NCI-H187 treated with DMSO at 0.1 percent for 48 hours (cell line): ENCODE results near the gene ZC3H4.

Source experiments
- DNase-seq: peaks from one replicate; lab custom pipeline; 2025; lab: John Stamatoyannopoulos, UW

ZC3H4 gene

DNA sequence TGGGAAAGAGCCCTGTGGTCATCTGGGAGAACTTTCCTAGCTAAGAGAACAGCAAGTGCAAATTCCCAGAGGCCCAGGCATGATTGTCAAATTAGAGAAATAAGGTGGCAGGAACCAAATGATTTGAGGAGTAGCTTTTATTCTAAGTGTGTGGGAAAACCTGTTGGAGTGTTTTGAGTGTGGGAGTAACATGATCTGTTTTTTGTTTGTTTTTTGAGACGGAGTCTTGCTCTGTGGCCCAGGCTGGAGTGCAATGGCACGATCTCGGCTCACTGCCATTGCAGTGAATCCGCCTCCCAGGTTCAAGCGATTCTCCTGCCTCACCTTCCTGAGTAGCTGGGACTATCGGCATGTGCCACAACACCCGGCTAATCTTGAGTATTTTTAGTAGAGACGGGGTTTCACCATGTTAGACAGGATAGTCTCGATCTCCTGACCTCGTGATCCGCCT, 19.5 kb upstream of the ZC3H4 start:
- DNase-seq, result no peak

DNA sequence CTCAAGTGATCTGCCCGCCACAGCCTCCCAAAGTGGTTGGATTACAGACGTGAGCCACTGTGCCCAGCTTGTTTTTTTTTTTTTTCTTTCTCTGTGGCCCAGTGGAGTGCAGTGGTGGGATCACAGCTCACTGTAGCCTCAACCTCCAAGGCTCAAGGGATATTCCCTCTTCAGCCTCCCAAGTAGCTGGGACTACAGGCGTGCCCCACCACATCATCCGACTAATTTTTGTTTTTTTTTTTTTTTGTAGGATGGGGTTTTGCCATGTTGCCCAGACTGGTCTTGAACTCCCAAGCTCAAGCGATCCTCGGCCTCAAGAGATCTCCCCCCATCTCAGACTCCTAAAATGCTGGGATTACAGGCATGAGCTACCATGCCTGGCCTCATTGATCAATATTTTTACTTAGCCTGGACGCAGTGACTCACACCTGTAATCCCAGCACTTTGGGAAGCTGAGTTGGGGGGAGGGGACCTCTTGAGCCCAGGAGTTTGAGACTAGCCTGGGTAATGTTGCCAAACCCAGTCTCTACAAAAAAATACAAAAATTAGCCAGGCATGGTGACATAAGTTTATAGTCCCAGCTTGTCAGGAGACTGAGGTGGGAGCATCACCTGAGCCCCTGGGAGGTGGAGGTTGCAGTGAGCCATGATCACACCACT, 18.7 kb upstream of the ZC3H4 start:
- no peak for DNase-seq

DNA sequence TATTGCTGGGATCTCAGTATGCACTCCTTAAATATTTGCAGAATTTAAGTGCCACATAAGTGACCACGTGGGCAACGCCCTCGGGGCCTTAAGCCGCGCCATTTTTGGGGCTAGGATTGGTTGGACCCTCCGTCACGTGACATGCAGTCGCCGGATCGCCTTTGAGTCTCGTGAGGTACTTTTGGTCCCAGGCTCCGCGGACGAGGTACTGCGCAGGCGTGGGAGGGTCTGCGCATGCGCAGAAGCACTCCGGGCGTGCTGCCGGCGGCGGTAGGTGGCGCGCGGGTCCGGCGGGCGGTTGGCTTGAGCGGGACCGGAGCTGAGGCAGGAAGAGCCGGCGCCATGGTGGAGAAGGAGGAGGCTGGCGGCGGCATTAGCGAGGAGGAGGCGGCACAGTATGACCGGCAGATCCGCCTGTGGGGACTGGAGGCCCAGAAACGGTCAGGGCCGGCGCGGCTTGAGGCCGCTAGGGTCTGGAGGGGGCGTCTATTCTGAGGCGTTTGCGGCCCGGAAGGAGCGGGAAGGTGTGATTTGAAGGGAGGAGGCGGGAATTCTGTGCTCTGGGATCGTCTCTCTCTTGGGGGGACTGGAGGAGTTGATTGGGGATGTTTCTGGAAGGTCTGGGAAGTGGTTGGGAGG, 17.1 kb upstream of the ZC3H4 start, which contains the start of gene SAE1:
Gene SAE1, plus strand, starts transcription at position 247 of the 639 bp plus-strand sequence. Its CDS starts 96 bp downstream, at position 343.
- peak; percentile 90 for DNase-seq

DNA sequence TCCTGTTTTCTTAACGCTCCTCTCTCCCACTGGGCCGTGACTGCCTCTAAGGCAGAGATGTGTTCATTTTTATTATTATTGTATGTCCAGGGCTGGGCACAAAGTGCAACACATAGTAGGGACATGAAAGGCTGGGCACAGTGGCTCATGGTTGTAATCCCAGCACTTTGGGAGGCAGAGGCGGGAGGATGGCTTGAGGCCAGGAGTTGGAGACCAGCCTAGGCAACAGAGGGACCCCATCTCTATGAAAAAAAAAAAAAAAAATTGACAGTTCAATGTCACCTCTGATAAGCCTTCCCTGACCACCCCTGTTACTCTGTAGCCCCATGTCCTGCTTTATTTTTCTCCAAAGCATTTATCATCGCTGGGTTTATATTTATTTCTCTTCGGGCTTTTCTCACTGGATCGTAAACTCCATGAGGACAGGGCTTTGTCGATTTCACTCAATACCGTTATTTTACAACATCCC, 16.6 kb upstream of the ZC3H4 start:
- no peak for DNase-seq

DNA sequence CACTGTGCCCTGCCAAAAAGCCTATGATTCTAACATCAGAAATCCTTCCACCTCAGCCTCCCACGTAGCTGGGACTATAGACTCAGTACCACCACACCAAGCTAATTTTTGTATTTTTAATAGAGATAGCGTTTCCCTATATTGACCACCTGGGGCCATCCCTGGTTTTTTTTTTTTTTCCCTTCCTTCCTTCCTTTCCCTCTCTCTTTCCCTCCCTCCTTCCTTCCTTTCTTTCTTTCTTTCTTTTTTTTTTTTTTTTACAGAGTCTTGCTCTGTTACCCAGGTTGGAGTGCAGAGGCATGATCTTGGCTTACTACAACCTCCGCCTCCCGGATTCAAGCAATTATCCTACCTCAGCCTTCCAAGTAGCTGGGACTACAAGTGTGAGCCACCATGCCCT, 16.0 kb upstream of the ZC3H4 start:
- no peak for DNase-seq

DNA sequence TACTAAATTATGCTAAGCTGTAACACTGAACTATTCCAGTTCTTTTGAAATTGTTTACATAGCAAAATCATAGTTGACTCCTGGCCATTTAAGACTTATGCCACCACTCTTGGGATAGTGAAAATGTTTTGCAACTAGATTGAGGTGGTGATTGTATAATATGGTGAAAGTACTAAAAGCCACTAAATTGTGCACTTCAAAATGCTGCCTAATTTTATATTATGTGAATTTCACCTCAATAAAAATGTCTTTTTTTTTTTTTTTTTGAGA, 12.0 kb upstream of the ZC3H4 start:
- no peak for DNase-seq

DNA sequence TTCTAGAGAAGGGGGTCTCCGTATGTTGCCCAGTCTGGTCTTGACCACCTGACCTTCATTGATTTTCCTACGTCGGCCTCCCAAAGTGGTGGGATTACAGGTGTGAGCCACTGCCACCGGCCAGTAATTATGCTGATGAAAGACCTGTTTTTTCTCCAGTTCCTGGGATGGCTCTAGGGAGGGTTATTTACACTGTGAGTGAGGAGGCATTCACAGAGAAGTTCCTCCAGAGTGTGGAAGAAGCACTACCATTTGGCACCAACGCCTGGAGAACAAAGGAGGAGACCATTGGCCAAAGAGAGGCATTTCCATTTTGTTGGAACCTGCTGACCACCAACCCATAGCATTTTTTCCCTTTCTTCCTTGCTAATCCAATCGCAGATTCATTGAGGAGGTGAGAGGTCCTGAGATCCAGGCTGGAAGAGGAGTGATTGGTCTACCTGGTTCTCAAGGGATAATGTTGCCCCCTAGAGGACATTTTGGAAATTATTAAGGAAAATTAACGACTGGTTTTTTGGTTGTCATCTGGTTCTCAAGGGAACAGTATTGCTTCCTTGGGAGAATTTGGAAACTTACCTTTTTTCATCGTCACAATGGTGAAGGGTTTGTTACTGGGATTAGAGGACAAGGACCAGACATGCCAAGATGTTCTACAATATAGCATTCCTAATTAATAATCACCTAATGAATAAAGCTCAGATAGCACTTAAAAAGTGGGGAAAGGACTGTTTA, 11.5 kb upstream of the ZC3H4 start:
- DNase-seq, result peak; percentile 67

DNA sequence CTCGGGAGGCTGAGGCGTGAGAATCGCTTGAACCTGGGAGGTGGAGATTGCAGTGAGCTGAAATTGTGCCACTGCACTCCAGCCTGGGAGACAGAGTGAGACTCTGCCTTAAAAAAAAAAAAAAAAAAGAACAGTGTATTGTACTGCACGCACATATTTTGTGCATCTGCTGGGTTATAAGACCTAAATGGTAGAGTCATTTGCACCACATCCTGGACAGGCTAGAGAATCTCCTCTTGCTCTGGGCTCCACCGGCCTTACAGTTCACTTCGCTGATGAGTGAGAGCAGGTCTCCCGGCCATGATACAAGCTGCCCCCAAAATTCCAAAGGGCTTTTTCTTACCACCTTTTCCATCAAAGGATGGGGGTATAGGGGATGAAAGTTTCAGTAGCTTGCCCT, 9.8 kb upstream of the ZC3H4 start:
- DNase-seq, result no peak

DNA sequence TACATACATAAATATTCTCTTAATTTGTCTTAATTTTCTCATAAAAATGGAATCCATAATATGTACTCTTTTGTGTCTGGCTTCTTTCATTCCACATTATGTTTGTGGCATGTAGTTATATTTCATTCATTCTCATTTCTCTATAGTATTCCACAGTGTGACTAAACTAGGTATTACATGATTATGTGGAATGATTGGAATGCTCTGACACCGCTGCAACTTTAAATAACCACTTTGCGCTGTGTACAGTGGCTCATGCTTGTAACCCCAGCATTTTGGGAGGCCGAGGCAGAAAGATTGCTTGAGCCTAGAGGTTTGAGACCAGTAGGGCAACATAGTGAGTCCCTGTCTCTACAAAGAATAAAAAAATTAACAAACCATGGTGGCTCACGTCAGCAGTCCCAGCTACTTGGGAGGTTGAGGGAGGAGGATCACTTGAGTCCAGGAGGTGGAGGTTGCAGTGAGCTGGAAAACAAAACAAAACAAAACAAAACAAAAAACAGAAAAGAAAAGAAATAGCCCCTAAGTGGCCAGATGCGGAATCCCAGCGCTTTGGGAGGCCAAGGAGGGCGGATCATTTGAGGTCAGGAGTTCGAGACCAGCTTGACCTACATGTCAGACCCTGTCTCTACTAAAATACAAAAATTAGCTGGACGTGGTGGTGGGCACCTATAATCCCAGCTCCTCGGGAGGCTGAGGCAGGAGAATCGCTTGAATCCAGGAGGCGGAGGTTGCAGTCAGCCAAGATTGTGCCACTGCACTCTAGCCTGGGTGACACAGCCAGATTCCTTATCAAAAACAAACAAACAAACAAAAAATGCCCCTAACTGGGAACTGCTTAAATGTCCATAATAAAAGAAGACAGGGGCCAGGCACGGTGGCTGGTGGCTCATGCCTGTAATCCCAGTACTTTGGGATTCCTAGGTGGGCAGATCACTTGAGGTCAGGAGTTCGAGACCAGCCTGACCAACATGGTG, 9.1 kb upstream of the ZC3H4 start:
- no peak for DNase-seq

DNA sequence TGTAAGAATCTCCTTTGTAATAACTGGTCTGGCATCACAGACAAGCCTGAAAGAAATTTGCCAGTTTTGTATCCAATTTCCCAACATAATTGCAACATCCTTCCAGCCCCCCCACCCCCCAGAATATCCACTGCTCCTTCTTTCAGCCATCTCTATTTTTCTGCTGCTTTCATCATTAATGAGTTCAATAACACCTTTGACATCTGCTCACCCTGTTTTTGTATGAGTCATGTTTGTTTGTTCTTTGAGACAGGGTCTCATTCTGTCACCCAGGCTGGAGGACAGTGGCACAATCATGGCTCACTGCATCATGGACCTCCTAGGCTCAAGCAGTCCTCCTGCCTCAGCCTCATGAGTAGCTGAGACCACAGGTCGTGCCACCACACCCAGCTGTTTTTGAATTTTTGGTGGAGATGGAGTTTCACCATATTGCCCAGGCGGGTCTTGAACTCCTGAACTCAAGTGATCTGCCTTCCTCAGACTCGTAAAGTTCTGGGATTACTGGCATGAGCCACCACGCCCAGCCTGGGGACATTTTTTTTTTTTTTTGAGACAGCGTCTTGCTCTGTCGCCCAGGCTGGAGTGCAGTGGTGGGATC, 7.0 kb upstream of the ZC3H4 start:
- no peak for DNase-seq

DNA sequence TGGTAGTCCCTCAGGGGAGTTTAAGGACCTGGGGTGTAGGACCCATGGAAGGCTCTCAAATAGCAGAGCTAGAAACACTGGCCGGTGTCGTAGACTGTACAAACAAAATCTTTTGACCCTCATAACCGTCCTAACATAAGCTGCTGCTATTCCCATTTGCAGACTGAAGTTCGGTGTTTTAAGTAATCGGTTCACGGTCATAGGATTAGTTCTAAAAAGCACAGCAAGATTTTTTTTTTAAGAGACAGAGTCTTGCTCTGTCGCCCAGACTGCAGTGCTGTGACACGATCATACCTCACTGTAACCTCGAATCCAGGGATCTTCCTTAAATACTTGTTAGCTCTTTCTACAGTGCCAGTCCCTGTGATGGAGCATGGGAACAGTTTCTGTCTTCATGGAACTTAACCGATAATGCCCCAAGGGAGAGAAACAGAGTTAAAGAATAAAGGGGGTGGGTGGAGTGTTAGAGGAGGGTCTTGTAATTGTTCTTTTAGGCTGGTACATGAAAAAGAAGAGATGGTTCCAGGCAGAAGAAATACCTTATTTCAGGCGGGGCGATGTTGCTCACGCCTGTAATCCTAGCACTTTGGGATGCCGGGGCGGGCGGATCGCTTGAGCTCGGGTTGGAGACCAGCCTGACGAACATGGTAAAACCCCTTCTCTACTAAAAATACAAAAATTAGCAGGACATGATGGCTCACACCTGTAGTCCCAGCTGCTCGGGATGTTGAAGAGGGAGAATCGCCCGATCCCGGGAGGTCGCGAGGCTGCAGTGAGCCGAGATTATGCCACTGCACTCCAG, 475 bp upstream of the ZC3H4 start:
- no peak for DNase-seq

DNA sequence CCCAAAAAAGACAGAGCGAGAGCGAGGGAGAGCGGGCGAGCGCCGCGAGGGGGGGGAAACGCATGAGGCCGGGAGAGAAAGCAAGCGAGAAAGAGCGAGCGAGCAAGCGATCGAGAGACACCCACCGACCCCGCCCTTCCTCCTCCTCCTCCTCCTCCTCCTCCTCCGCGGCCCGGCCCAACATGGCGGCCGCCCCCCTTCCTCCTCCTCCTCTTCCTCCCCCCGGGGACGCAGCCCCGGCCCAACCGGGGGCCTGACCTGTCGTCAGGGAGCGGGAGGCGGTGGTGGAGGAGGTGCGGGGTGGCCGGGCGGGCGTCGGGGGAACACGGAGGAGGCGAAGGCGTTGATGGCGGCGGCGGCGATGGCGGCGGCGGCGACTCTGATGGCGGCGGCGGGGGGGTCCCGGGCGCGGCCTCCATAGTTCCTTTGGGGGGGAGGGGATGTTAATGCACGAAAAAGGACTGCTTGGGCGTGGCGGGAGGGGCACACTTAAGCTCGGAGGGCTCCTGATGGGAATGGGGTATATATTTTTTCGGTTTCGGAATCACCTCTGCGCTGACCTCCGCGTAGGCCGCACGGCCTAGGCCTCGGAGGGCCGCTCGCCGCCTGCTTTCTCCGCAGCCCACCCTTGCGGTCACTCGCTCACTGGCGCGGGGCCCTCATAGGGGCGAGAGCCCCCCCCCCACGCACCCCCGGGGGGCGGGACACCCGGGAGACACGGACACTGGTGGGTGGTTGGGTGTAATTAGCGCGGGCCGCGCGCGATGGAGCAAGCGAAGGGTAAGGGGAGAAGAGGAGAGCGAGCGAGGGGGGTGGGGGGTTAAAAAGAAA, 1.2 kb downstream of the ZC3H4 start:
- peak; percentile 34 for DNase-seq

DNA sequence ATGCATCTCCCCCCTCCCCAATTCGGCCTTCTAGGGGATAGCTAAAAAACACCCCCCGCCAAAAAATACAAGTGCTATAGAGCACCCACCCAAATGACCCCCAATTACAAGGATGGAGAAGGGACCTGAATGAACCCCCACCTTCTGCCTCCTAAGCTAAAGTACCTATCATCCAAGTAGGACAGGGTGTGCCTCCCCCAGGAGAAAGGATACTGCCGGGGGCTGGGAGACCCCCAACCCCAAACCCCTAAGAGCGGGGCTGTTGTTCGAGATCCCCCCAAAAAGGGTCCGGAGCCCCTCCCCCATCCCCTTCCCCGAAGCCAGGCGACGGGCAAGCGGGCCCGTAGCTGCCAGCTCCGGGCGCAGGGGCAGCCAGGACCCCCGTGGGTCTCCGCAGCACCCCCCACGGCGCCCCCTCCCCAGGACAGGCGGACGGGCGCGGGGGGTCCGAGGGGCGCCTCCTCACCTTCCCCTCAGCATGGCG, 1.9 kb downstream of the ZC3H4 start:
- no peak for DNase-seq

DNA sequence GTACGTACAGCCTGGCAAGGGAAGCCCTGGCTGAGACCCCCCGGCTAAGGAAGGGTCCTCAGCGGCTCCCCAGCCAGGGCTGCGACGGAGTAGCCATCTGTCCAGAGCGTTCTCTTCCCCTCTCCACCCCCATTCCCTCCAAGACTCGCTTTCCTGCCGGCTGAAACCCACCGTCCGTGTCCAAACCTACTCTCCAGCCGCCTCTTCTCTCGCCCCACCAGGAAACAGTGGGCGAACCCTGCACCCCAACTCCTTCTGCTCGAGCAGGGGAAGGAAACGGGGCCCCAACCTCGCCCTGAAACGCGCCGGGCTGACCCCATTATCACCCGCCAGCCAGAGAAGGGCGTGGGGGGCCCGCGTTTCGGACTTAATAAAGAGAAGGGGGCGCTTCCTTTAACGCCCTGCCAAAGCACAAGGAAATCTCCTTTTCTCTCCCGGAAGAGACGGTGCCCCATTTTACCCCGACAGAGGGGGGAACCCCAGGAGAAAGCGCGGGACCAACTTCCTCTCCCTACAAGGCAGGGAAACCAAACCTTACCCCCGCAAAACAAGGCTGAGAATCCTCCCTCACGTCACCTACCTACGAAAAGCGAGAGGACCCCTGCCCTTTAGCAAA, 2.5 kb downstream of the ZC3H4 start:
- no peak for DNase-seq

DNA sequence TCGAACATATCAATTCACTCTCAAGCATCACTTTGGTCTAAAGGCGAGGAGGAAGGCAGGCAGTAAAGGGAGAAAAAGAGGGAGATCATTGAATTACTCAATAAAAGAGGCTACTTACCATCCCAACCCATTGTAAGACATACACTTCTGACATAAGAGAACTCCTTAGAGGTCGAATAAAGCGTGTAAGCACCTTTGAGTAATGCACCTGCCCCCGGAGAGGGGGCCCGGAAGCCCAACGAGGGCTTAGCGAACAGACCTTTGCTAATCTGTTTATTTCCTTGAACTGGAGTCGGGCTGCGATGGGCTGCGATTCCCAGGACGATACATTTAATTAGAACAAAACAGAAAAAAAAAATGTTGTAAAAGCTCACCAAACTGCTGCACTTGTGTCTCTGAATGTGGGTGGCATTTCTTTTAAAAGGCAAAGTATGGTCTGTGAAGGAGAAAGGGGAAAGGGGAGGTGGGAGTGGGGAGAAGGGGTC, 3.0 kb downstream of the ZC3H4 start:
- DNase-seq, result peak; percentile 73

DNA sequence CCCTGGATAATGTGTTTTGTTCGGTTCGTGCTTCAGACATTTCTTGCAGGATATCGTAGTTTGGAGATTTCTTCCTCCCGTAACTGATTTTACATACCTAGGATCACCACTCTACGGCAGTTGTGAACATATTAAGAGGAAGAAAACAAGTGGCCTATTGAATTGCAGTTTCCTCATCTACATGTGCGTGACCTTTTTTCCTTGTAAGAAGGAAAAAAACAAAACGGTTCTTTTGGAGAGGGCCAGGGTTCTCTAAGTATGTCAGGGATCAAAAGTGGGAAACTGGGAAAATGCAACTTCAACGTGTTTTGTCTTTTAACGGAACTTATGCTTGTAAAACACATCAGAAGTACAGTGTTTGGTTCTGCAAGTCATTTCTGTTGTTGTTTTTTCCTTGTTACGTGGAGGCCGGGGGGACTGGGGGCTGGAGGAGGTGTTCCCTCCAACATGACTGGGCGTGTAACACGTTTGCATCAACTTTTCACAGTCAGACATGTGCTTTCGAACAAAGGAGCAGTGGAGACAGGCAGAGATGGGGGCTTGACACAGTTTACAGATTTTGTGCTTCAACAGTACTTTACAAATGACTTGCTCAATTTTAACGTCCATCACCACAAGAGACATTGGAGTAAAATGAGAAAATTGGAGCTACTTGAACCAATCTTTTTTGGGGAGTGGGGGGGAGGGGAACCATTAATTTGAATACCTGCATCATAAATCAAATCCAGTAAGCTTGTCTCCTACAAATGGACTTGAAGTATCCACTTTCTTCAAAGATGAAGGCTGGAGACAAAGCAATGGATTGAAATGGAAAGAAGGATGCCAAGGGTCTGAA, 3.8 kb downstream of the ZC3H4 start:
- no peak for DNase-seq

DNA sequence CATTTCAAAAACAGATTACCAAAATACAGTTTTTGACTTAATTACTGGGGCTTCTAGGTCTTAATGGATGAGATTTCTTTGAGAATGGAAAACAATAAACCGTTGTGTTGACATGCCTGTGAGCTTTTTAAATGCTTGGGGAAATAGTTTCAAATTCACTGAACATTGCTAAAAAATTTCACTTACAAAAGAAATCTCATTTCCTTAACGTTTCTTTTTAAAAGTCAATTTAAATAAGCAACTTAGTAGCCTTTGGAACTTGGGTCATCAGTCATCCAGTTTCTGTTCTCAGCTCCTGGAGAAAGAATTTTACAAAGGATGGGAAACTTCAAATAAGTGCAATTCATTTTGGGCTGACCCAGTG, 4.4 kb downstream of the ZC3H4 start:
- DNase-seq, result no peak
